ENCODE results near the gene CFAP410. TPM values are rescaled to one million over a fixed set of nuclear protein-coding genes. Genes with fewer than 3 reads are reported as not detected.
"Not testable (repeated sequence)": the region's sequence is repeated elsewhere in the genome, so short reads cannot be mapped to it uniquely, and the experiment has no call there.

Gene CFAP410
- polyA plus RNA-seq, 4 donors = 16.2 to 37.2 (median 32.5) TPM

DNA sequence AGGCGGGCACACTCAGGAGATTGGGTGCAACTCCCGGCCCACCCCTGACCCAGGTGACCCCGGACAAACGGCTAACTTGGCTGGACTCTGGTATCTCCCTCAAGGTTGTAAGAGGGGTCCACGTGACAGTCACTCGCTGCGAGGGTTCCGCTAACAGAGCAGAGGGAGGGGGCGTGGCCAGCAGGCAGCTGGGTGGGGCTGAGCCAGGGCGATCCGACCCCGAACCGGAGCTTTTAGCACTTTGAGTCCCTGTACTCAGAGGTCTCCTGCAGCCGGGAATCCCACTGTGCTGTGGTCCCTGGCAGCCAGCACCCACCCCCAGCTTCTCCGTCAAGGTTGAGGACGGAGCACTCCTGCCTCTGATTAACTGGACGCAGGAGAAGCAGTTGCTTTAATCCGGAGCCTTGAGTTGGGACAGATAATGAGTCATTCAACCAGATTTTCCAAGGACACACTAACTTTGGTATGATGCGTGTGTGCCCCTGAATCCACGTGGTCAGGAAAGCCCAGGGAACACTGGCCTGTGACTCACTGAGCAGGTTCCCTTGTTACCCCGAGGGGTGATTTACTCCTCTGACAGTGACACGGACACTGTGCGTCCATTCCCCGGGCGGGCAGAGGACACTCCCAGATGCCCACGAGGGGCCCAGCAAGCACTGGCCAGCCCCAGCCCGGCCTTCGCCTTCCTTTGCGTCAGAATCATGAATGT, 31.0 kb upstream of the CFAP410 start:
- peak in 2 of 4 donors; percentile 26 to 31 for DNase-seq (ENCODE audit: low read depth in 4 of 4, low spot score in 2 of 4)

DNA sequence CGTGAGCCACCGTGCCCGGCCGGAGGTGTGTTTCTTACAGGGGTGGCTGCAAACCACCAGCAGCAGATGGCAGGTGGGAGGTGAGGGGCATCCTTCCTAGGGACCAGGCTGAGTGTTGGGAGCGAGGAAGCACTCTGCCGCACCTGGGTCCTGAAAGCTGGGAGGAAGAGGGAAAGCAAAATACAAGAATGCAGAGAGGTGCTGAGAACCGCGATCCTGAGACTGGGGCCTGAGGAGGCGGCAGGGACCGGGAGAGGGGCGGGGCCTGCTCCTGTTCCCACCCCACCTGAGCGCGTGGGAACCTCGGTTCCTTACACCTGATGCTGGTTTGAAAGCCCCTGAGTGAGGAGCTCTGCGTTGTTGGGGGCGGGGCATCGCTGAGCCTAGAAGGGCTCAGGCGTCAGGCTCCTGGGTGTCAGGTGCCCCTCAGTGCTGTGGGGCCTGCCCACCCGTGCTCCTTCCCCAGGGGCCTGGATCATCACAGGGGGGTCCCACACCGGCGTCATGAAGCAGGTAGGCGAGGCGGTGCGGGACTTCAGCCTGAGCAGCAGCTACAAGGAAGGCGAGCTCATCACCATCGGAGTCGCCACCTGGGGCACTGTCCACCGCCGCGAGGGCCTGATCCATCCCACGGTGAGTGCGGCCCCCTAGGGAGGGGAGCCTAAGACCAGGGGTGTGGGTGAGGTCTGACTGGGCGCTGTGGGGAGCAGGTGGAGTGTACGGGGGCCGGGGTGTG, 29.7 kb upstream of the CFAP410 start:
- DNase-seq (ENCODE audit: low read depth in 4 of 4, low spot score in 2 of 4) = no peak

DNA sequence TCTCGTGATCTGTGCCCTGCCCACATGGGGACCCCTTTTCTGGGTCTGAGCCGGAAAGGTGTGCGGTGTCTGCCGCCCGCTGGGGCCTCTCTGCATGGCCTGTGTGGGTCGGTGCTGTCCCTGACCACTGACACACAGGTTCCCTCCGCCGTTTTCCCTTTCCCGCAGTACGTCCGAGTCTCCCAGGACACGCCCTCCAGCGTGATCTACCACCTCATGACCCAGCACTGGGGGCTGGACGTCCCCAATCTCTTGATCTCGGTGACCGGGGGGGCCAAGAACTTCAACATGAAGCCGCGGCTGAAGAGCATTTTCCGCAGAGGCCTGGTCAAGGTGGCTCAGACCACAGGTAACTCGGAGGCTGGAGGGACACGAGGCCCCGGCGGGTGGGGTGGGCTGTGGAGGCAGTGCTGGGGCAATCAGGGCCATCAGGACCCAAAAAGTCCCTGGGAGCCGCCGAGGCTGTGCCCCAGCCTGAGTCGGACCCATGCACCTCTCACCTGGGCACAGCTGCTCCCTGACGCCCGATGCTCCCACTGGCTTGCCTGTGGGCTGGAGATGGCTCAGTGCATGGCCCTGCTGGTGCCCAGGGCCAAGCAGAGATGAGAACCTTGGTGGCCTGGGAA, 27.5 kb upstream of the CFAP410 start:
- no peak for DNase-seq (ENCODE audit: low read depth in 4 of 4, low spot score in 2 of 4)

DNA sequence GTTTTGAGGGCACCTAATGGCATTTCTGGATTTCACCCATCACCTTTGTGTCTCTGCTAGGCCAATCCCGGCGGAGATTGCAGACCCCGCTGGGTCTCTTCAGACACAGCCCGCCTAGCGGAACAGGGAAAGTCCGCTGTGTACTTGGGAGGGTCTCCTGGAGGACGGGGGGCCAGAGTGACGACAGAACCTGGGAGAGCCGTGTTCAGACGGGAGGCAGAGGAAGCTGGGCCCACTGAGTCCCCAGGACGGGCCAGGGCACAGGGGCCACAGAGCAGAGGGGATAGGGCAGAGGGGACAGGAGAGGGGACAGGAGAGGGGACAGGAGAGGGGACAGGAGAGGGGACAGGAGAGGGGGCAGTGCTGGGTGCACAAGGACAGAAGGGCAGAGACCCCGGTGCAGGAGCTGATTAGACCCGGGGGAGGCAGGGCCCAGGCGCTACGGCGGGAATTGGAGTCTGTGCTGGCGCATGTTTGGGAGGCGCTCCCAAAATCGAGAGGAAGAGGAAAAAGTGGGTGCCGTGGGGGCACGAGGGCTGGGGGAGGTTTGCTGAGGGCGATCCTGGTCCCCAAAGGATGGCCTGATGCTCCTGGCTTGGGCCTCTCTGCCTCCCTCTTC, 26.9 kb upstream of the CFAP410 start:
- no peak for DNase-seq (ENCODE audit: low read depth in 4 of 4, low spot score in 2 of 4)

DNA sequence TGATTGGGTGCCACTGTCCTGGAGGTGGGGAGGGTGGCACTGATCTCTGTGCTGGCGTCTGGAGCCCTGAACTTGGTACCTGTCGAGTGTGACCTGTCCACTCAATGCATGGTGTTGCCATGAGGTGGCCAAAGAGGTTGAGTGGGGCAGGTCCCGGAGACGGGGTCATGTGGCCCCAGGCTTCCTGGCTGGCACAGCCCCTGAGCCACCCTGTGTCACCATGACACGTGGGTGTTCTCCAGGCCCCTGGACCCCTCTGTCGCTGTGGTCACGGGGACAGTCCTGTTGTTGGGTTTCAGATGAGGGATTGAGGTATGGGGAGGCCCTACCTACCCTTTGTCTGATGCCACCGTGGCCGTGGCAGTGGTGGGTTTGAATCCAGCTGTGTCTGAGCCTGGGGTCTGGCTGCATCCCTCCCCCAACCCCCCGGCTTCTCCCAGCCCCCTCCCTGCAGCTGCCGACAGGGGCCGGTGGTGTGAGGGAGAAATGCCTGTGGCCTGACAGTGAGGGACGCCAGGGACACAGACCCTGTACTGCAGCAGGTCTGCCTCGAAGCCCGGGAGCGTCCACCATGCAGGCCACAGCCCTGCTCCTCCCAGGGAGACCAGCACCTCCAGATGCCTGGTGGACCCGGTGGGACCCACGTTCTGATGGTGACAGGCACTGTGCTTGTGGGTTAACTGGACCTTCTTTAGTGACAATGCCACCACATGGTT, 26.2 kb upstream of the CFAP410 start:
- DNase-seq (ENCODE audit: low read depth in 4 of 4, low spot score in 2 of 4) = no peak

DNA sequence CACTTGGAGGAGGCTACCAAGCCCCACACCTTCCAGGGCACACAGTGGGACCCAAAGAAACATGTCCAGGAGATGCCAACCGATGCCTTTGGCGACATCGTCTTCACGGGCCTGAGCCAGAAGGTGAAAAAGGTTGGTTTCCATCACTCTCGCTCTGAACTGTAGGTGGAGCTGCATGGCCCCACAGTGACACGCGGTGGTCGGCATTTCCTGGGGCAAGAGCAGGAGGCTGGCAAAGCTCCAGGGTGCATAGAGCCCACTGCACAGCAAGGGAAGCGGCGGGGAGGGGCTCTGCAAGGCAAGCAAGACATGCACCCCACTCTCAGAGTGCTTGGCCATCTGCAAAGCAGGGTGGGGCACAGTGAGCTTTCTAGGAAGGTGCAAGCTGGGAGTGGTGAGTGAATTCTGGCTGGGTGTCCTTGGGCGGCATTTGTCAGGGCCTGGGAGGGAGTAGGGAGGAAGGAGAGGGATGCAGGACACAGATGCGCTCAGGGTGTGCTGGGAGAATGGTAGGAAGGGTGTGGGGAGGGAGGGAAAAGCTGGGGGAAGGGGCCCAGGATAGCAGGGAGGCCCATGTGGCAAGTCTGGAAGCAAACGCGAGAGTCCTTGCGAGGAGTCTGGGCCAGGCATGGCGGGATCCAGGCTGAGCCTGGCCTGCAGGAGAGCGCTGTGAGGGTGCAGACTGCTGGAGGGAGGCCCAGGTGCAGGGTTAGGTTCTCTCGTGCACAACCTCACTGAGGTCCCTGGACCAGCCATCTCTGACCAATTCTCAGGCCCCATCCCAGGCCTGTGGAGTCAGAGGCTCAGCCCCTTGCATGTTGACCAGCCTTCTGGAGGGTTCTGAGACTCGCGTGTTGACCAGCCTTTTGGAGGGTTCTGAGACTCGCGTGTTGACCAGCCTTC, 25.2 kb upstream of the CFAP410 start:
- DNase-seq (ENCODE audit: low read depth in 4 of 4, low spot score in 2 of 4) = no peak

DNA sequence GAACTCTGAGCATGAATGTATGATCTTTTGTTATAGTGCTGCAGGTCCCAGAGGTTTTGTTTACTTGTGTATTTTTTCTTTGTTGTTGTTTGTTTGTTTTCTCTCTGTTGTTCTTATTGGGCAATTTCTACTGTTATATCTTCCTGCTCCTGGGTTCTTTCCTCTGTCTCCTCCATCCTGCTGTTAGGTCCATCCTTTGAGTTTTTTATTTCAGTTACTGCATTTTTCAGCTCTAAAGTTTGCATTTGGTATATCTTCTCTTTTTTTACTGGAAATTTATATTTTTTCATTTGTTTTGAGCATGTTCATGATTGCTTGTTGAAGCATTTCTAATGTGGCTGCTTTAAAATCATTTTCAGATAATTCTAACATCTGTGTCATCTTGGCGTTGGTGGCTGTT, 24.1 kb upstream of the CFAP410 start:
- no peak for DNase-seq (ENCODE audit: low read depth in 4 of 4, low spot score in 2 of 4)

DNA sequence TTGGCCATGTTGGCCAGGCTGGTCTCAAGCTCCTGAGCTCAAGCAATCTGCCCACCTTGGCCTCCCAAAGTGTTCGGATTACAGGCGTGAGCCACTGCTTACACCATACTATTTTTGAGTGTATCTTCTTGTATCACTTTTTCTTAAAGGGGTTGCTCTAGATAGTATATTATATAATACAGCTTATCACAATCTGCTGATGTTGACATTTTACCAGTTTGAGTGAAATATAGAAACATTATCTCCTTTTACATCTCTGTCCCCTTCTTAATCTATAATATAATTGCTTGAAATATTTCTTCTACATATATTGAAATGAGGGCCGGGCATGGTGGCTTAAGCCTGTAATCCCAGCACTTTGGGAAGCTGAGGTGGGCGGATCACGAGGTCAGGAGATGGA, 22.7 kb upstream of the CFAP410 start:
- DNase-seq (ENCODE audit: low read depth in 4 of 4, low spot score in 2 of 4) = not testable (repeated sequence)

DNA sequence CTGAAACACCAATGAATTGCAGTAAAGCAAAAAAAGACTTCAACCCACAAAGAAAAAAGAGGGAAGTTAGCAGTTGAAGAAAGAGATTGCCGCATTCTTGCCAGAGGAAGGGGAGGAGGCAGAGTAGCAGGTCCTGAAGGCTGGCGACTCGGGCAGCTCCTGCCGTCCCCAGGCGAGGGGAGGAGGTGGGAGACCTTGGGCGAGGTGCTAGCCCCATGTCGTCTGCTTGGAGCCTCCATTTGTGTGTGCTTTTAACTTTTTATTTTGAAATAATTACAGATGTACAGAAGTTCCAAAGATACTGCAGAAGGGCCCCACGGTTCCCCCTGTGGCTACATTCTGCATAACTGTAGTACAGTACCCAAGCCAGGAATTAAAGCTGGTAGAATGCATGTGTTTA, 21.0 kb upstream of the CFAP410 start:
- DNase-seq (ENCODE audit: low read depth in 4 of 4, low spot score in 2 of 4) = no peak

DNA sequence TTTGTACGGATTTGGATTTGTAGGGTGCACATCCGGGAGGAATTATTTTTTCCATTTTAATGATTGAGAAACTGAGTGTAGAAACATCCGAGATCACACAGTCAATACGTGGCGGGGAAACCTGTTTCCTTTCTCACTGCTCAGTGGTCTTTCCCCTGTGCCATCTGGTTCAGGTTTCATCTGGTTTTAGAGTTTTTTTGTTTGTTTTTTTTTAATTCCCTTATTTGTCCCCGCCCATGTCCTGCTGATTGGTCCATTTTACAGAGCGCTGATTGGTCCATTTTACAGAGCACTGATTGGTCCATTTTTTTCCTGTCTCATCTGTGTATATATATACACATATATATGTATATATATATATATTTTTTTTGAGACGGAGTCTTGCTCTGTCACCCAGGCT, 20.2 kb upstream of the CFAP410 start:
- DNase-seq (ENCODE audit: low read depth in 4 of 4, low spot score in 2 of 4) = no peak

DNA sequence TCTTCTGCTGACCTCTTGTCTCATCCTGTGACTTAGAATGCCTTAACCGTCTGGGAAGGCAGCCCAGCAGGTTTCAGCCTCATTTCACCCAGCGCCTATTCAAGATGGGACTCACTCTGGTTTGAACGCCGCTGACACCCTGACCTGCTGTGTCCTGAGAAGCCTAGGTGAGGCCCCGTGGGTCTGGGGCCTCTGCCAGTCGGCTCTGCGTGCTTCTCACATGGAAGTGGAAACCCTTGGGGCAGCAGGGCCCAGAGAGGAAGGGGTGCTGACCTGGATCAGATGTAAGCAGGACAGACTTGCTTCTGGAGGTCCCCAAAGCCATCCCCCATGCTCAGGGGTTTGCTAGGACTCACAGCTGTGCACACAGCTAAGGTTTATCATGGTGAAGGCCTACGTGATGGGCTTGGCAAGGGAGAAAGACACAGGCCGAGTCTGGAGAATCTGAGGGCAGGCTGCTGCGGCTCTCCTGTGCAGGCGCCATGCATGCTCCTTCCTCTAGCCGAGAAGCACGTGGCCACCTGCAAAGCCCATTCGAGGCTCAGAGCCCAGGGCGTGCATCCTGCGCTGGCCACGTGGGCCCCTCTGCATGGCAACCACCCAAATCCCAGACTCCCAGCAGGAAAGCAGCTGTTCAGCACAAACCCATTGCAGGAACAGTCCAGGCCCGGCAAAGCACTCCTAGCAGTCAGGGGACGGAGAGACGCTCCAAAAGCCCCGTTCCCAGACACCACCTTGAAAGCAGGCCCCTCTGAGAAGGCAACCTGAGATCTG, 18.1 kb upstream of the CFAP410 start:
- DNase-seq (ENCODE audit: low read depth in 4 of 4, low spot score in 2 of 4) = no peak

DNA sequence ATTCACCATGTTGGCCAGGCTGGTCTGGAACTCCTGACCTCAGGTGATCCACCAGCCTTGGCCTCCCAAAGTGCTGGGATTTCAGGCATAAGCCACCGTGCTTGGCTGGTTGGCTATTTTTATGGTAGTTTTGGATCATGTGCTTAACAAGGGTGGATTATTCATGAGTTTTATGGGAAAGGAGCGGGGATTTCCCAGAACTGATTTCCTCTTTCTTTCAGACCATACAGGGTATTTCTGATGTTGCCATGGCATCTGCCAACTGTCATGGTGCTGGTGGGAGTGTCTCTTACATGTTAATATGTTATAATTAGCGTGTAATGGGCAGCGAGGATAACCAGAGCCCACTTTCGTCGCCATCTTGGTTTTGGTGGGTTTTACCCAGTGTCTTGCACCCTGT, 17.4 kb upstream of the CFAP410 start:
- DNase-seq (ENCODE audit: low read depth in 4 of 4, low spot score in 2 of 4) = no peak

DNA sequence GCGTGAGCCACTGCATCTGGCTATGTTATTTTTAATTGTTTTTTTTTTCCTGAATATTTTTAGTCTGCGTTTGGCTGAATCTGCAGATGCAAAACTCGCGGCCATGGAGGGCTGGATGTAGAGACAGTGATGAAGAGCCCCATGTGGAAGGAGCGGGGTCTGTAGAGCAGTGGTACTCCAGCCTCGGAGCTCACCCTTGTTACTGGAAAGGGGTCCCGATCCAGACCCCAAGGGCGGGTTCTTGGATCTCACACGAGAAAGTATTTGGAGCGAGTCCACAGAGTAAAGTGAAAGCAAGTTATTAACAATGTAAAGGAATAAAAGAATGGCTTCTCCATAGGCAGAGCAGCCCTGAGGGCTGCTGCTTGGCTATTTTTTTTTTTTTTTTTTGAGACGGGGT, 17.0 kb upstream of the CFAP410 start:
- no peak for DNase-seq (ENCODE audit: low read depth in 4 of 4, low spot score in 2 of 4)

DNA sequence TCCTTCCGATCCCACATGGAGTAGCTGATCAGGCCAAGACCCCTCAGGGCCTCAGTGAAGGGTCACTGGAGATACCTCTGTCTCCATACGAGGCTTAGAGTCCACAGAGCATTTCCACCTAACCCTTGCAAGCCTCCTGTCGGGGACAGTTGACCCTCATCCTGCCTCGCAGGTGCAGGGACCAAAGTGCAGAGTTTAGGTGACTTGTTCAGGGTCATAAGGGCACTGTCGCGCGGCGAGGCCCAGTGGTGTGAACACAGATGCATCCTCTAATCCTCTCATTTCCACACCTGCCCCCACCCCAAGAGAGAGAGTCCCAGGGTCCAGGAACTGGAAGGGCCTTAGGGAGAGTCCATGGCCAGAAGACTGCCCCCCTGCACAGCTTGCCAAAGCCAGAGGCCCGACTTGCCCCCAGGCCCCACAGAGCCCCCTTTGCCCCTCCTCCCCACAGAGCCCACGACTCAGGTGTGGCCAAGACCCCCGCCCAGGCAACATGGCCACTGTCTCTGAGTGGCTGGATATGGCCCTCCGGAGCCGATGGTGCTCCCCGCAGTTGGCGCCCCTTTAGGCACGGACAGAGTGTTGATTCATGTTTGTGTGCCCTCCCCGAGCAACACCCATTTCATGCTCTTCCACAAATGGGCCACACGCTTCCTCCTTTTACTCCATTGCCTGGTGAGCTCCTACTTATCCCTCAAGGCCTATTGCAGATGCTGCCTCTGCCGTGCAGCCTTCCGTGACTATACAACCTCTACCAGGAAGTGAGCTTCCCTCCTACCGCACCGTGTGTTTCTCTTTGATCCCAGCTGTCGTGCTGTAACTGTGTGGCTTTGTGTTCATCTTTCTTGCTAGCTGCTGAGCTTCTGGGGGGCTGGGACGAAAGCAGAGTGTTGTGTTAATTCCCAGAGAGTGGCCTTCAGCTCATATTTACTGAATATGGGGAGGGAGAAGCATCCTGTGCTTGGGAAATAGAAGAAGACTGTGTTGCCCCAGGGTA, 15.9 kb upstream of the CFAP410 start:
- no peak for DNase-seq (ENCODE audit: low read depth in 4 of 4, low spot score in 2 of 4)

DNA sequence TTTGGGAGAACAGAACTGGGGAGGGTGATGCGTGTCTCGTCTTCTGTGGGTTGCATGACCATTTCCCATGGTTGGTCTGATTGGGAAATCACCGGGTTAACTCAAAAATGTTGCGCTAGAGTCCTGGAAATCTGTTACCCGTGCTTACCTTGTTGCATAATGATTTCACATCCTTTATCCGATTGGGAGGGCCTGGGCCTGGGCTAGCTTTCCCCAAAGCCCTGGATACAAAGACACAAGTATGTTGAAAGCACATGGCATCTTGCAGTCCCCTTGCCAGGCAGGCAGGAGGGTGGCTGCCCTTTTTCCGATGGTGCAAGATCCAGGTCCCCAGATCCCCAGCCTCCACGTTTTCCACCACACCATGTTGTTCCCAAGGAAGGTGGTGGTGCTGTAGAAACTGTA, 14.8 kb upstream of the CFAP410 start:
- no peak for DNase-seq (ENCODE audit: low read depth in 4 of 4, low spot score in 2 of 4)

DNA sequence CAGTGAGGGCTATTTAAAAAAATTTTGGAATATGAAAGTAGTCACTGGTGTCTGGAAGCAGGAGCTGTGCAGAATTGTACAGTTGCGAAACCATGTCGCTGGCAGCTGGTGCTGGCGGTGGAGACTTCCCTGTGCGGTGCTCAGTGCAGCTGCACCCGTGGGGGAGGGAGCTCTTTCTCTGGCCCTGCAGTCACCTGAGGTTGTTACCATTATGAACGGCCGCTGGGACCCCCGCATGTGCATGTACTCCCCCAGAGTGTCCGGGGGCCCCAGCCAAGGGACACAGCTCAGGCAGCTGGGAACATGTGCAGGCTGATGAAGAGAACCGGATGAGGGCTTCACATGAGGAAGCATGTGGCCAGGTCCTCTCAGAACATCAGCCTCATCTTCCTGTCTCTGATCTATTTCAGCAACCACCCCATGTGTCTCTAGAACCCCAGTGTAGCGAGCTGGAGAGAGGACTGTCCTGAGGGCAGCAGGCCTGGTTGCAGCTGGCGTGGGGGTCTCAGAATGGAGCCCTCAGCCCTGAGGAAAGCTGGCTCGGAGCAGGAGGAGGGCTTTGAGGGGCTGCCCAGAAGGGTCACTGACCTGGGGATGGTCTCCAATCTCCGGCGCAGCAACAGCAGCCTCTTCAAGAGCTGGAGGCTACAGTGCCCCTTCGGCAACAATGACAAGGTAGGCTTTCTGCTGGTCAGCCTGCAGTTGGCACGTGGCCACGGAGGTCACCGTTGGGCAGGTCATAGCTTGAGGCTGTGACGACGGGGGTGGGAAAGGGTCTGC, 14.2 kb upstream of the CFAP410 start, which contains the start of gene TRPM2:
Gene TRPM2 (plus strand): TSS at position 431 of the 780 bp plus-strand sequence. CDS start 80 bp downstream, at position 511.
- no peak for DNase-seq (ENCODE audit: low read depth in 4 of 4, low spot score in 2 of 4)
